ENCODE results near the gene DOCK7.
"Not testable (repeated sequence)": the region's sequence is repeated elsewhere in the genome, so short reads cannot be mapped to it uniquely, and the experiment has no call there.

DOCK7 gene, protein sequence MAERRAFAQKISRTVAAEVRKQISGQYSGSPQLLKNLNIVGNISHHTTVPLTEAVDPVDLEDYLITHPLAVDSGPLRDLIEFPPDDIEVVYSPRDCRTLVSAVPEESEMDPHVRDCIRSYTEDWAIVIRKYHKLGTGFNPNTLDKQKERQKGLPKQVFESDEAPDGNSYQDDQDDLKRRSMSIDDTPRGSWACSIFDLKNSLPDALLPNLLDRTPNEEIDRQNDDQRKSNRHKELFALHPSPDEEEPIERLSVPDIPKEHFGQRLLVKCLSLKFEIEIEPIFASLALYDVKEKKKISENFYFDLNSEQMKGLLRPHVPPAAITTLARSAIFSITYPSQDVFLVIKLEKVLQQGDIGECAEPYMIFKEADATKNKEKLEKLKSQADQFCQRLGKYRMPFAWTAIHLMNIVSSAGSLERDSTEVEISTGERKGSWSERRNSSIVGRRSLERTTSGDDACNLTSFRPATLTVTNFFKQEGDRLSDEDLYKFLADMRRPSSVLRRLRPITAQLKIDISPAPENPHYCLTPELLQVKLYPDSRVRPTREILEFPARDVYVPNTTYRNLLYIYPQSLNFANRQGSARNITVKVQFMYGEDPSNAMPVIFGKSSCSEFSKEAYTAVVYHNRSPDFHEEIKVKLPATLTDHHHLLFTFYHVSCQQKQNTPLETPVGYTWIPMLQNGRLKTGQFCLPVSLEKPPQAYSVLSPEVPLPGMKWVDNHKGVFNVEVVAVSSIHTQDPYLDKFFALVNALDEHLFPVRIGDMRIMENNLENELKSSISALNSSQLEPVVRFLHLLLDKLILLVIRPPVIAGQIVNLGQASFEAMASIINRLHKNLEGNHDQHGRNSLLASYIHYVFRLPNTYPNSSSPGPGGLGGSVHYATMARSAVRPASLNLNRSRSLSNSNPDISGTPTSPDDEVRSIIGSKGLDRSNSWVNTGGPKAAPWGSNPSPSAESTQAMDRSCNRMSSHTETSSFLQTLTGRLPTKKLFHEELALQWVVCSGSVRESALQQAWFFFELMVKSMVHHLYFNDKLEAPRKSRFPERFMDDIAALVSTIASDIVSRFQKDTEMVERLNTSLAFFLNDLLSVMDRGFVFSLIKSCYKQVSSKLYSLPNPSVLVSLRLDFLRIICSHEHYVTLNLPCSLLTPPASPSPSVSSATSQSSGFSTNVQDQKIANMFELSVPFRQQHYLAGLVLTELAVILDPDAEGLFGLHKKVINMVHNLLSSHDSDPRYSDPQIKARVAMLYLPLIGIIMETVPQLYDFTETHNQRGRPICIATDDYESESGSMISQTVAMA (N-terminal part only)

DNA sequence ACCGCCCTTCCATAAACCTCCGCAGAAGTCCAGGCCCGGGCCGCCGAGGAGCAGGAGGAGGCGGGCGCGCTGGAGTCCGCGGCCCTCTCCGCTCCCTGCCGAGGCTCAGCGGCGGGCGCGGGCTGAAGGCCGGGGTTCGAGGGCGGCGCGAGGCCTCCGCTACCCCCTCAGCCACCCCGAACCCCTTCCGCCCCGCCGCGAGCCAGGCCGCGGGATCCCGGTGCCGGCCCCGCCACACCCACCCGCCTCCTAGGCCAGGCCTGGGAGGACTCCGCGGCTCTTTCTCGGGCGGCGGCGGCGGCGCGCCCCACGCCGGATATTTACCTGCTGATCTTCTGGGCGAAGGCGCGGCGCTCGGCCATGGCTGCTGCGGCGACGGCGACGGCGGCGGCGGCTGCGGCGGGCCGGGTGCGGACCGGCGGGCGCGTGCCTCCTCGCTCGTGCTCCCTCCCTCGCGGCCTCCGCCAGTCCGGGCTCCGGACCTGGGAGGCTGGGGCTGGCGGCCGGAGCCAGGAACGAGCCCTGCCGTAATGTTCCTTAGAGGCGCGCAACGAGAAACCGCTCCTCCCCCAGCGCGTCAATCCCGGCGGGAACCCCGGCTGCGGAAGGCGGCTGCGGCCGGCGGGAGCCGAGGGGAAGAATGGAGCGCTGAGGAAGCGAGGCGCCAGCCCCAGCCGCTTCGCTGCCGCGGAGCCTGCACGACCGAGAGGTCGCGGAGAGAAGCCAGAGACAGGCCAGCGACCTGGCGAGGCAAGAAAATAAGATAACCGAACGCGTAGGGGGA lies at the start of gene DOCK7:
Gene DOCK7, minus strand, starts transcription at position 484 of the 784 bp plus-strand sequence. Its CDS starts 122 bp downstream, at position 362.
- DNase-seq = peak in 3 of 4 experiments; percentile 7 to 28 (median 22)

DNA sequence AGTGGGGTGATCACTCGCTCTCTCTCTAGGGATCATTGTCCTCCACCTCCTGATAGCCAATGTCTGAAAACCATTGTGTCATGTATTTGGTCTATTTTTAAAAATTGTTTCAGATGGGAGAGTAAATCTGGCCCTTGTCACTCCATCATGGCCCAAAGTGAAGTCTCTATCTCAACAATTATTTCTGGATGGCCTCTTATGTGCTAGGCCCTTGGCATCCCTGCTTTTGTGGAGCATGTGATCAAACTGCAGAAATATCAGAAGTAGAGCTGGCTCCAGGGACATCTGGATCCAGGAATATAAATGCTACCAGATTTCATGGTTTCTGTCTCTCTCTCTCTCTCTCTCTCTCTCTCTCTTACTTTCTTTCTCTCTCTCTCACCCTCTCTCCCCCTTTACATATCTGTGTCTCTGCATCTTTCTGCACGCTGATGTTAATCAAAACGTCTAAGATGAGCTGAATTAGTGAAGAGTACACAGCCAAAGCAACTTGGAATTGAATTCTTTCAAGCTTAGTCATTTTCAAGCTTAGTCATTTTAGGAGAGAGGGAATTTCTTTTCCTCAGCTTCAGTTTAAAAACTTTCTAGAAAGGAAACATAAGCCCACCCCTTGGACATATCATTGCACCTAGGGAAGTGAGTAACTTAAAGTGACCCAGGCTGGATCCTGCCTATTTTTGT lies 47.4 kb upstream of the DOCK7 start:
- DNase-seq = no peak

DNA sequence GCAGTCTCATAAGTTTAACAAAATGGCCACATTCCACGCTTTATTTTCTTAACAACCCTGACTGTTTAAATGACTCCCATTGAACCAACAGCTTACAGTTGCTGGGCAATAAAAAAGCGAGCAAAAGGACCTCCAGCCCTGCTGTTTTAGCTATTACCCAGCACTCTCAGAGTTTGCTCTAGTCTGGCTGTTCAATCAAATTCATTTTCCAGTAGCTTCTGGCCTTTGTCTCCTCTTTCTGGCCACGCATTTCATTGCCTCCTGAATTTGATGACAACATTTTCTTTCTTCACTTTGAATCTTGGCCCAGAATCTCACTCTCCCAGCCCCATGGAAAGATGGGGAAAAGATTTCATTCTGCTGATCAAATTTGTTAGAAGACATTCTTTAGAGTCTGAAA lies 44.1 kb upstream of the DOCK7 start:
- DNase-seq = no peak

DNA sequence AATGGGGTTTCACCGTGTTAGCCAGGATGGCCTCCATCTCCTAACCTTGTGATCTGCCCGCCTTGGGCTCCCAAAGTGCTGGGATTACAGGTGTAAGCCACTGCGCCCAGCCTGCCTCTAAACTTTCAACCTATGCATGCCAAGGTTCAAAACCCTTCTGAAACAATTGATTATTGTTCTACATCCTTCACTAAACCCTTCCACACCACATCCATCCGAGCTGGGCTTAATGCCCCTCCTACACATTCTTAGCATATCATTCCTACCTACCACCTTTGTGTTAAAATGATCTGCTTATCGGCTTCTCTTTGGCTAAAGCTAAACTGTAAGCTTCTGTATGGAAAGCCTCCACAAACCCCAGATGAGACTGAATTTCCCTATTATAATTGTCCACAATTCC lies 40.8 kb upstream of the DOCK7 start:
- DNase-seq = no peak

DNA sequence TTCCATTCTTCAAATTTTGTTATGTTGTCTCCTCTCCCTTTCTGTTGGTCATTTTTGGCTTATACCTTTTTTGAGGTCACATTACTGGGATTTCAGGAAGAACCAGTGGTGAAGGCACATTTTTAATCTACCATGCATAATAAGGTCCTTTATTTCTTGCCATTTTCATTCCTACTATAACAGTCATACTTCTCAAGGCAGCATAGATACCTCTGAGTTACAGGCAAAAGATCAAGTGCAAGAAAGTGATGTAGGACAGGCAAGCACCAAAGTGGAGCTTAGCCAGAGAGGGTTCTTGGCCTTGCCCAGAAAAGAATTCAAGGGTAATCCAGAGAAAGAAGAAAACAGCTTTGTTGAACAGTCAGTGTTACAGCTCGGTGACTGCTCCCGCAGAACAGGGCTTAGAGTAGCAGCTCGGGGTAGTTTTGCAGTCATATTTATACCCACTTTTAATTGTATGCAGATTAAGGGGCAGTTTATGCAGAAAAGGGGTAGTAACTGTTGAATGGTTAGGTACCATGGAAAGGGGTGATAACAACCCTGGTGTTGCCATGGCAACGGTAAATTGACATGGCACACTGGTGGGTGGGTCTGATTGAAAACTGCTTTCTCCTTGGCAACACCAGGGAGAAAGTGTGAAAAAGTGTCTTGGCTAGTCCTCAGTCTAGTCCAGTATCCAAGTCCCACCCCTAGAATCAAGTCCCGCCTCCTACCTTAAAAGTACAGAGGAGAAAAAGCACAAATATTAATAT lies 39.6 kb upstream of the DOCK7 start:
- DNase-seq = no peak

DNA sequence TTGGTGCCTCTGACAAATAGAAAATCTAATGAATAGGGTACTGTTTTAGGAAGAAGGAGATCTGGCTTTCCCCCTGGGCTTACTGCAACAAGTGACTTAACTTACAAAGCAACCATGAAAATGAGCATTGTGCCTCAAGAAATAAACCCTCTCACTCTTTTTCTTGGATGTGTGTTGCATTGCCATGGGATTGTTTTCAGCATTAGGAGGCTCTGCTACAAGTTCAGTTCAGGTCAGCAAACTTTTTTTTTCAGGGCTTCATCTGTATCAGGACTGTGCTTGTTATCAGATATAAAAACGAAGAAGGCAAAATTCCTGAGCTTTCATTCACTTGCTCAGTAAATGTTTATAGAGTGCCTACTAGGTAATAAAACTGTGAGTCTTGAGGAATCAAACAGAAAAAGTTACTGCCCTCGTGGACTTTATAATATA lies 37.8 kb upstream of the DOCK7 start:
- no peak for DNase-seq

DNA sequence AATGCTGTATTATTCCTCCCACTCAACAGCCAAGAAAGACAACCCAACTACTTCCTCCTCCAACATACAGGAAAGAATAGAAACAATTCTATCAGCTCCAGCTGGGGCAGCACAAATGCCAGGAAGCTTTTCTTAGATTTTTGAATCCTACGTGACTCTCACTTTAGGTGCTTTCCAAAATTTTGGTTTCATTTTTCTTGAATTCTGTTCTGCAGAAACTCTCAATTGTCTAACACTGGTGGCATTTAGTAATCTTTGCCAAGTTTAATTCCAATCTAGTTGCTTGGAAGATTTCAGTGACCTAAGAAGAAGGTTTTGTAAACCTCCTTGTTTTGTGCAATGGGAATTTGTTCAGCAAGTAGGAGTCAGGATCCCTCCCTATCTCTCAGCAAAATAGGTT lies 37.1 kb upstream of the DOCK7 start:
- DNase-seq = no peak

DNA sequence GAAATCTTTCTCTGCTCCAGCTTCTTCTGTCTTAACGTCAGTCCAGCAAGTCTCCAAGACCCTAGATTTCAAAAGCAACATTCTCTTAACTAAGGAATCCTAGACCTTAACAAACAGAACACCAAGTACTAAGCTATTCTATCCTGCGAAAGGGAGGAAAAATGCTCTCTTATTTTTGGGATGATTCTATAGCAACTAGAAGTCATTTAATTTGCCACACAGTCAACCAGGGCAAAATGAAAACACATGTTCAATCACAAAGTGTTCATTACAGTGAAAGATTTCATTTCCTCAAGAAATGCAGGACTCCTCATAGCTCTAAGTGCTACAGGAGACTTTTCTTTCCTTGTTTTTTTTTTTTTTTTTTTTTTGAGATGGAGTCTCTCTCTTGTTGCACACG lies 36.2 kb upstream of the DOCK7 start:
- DNase-seq = no peak

DNA sequence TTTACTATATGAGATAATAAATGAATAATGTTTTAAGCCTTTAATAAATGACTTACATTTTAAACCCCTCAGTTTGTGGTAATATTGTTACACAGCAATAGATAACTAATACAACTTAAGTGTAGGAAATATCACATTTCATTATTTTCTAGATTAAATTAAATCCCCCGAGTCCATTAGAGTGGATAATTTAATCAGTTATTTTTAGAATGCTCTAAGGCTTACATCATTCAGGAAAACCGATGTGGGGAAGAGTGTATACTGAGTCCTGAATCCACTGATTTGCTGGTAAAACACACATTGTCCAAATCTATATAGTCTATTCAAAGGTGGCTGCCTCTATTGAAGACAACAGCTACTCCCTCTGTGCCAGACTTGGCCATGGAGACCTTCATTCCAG lies 35.7 kb upstream of the DOCK7 start:
- no peak for DNase-seq

DNA sequence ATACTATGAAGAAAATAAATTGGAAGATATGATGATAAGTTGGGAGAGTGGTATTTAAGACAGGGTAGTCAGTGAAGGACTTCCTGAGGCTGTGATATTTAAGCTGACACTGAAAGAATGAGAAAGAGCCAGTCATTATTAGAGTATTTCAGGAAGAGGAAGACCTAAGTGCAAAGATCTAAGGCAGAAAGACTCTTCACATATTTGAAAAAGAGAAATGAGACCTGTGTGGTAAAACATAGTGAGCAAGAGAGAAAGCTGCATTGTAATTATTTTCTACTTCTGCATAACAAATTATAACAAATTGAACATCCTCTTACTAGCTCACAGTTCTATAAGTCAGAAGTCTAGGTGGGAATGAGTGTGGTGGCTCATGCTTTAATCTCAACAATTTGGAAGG lies 34.6 kb upstream of the DOCK7 start:
- no peak for DNase-seq

DNA sequence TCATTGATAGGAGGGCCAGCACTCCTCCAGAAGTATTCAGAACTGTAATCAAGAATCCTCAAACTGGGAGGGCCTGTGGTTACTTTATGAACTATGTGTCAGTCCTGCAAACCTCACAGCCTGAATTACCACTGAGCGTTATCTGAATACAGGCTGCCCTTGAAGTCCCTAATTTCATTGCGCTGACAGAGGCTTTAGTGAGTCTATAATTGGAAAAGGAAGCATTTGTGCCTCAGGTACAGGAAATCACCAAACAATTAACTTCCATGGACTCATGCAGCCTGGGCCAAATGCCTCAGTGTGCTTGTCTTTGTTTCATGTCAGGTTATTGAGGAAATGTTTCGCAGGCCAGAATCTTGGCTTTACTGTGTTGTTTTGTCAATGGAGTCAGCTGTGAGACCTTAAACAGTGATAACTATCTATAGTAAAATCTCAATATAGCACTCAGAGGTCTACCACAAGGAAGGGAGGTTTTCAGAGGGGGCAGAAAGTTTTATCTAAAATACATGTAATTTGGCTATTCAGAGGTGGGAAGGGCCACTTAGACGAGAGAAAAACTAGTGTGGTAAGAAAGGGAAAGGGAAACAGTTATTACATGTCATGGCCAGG lies 32.9 kb upstream of the DOCK7 start:
- DNase-seq = no peak

DNA sequence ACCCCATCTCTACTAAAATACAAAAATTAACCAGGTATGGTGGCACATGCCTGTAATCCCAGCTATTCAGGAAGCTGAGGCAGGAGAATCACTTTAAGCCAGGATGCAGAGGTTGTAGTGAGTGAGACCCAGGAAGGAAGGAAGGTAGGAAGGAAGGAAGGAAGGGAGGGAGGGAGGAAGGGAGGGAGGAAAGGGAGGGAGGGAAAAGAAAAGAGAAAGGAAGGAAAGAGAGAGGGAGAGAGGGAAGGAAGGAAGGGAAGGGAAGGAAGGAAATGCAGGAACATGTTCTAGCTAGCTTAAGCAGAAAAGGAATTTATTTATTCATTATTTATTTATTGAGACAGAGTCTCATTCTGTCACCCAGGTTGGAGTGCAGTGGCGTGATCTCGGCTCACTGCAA lies 30.2 kb upstream of the DOCK7 start:
- not testable (repeated sequence) for DNase-seq

DNA sequence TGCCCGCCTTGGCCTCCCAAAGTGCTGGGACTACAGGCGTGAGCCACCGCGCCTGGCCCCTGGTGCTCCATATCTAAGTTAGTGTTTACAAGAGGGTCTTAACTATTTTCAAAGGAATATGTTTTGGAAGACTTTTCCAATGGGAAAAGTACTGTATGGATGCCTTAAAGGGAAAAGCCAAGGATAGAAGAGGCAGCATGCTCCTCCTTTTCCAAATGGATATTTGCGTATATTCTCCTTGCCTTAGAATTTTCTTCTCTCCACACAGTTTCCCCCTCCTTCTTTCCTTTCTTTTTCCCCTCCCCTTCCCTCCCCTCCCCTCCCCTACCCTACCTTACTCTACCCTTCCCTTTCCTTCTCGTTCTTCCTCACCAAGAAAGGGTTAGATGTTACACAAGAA lies 29.3 kb upstream of the DOCK7 start:
- no peak for DNase-seq

DNA sequence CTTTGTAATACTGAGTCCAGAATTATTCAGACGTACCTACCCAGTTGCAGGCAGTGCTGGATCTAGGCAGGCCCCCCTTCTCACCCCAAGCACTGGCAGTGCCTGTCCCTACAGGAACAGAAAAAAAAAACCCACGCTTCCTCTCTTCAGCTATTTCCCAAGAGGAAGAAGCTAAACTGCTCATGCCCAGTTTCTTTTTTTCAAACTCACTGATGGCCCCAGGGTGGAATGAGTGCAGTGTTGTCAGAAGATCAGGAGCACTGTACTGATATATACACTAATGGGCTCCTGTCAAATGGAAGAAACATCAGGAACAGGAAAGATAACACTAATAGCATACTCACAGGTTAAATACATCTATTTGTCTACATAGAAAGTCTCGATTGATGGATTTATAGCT lies 28.2 kb upstream of the DOCK7 start:
- no peak for DNase-seq

DNA sequence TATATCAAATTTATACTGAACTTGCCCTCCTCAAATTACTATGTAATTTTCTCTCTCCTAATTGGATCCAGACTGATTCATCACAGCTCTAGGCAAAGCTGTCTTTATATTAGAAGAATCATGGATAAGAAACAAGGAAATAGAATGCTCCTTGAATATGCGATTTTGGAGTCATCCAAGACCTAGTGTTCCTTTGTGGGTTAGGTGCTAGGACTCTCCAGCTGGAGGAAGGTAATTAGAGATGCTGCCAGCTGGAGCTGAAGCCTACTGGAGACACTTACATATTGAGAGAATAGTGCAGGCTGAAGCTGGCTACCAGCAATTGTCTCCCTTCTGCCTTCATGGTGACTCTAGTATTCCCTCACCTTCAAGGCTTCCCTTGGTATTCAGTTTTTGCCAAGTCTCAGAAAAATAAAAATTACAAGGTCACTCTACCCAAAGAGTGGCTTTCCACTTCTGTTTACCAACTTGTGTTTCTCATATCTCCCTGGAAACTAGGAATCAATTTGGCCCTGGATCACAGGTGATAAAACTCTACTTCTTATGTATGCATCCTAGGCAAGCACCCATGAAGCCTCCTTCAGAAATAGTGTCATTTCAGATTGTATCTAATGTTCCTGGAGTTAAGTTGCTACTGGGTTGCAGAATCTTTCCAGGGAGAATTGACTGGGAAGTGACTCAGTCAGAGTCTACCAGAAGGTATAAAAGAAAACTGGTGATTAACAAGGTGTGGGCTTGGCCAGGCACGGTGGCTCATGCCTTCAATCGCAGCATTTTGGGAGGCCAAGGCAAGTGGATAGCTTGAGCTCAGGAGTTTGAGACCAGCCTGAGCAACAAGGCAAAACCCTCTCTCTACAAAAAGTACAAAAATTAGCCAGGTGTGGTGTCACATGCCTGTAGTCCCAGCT lies 24.4 kb upstream of the DOCK7 start:
- no peak for DNase-seq

DNA sequence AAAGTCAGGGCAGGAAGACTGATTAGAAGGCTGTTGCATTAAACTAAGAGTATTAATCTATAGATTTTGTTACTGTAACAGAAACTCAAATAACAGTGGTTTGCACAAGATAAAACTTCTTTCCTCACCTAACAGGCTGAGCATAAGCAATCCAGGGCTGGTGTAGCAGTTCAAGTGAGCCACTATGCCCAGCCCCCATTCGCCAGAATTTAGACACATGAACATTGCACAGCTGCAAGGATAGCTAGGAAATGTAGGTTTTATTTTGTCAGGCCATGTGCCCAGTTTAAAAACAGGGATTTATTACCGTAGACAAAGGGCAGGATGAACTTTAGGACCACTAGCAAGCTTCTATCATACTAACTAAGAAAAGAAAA lies 19.5 kb upstream of the DOCK7 start:
- no peak for DNase-seq

DNA sequence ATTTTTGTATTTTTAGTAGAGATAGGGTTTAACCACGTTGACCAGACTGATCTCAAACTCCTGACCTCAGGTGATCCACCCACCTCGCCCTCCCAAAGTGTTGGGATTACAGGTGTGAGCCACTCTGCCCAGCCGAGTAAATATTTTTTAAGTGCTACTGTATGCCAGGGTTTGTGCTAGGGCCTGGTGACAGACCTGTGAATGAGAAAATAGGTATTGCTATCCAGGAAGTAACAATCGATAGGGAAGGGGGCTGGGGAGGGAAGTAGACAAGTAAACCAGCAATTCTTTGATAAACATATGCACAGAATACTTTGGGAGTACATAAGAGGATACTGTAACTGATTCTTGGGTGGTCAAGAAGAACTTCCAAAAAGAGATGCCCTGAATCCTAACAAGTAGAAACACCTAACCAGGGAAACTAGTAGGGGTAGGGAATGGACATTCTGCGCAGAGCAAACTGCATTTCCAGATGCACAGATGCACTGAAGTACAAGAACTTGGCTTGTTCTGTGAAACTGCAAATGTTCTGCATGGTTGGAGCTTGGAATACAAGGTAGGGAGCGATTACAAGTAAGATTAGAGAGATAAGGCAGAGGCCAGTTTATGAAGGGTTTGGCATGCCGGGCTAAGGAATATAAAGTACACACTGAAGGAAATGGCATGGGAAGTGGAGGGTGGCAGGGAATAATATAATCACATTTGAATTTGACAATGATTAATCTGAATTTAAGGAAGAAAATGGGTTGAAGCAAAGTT lies 19.0 kb upstream of the DOCK7 start:
- DNase-seq = no peak

DNA sequence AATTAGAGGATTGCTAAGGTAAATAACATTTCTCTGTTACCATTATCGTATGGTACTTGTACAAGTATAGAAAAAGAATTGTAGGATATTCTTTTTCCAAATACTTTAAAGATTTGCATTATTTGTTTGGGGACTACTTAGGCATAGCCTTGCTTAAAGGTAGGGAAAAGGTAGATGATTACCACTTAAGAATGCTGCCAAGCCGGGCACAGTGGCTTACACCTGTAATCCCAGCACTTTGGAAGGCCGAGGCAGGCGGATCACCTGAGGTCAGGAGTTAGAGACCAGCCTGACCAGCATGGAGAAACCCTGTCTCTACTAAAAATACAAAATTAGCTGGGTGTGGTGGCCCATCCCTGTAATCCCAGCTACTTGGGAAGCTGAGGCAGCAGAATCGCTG lies 10.0 kb upstream of the DOCK7 start:
- DNase-seq = not testable (repeated sequence)

DNA sequence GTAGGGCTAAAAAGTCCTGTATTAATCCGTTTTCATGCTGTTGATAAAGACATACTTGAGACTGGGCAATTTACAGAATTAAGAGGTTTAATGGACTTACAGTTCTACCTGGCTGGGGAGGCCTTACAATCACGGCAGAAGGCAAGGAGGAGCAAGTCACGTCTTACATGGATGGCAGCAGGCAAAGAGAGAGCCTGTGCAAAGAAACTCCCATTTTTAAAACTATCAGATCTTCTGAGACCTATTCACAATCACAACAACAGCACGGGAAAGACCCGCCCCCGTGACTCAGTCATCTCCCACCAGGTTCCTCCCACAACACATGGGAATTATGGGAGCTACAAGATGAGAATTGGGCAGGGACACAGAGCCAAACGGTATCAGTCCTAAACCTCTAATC lies 6.3 kb upstream of the DOCK7 start:
- not testable (repeated sequence) for DNase-seq
